ENCODE data around the gene KCTD13.
"Not testable (repeated sequence)": the region's sequence is repeated elsewhere in the genome, so short reads cannot be mapped to it uniquely, and the experiment has no call there.

KCTD13 gene

GRCh38 chr16:29898804-29899515, 27.1 kb downstream of the KCTD13 start:
- H3K27ac ChIP-seq (ENCODE audit: low read depth, low read length) = no peak overlapping the region
- peaks cover 8 to 9% of the 10 kb centered on the region in 2 donors for H3K27me3 ChIP-seq (ENCODE audit: control insufficient read depth in 1 of 2, insufficient read depth in 2 of 2, low read length in 2 of 2)
- peak overlapping the region; percentile 28 to 60 for H3K4me3 ChIP-seq (ENCODE audit: low read depth in 1 of 2, low read length in 2 of 2)

GRCh38 chr16:29898135-29898803, 27.8 kb downstream of the KCTD13 start:
- Histone ChIP-seq H3K4me3 (ENCODE audit: low read depth in 1 of 2, low read length in 2 of 2) (peak overlapping the region; percentile 16 to 60), H3K27me3 (ENCODE audit: control insufficient read depth in 1 of 2, insufficient read depth in 2 of 2, low read length in 2 of 2) (peaks cover 8 to 9% of the 10 kb centered on the region in 2 donors), H3K9ac (ENCODE audit: low read depth in 1 of 2, low read length in 2 of 2) (peak overlapping the region in 1 of 2 donors; percentile 48)

More at GRCh38 chr16:29898804-29899515, 27.1 kb downstream of the KCTD13 start:
- H3K36me3 ChIP-seq (ENCODE audit: control insufficient read depth in 1 of 2, insufficient read depth in 2 of 2, low read length in 2 of 2) = no peaks in the 10 kb centered on the region
- peaks cover 10 to 12% of the 10 kb centered on the region in 2 donors for H3K4me1 ChIP-seq (ENCODE audit: control insufficient read depth in 1 of 2, insufficient read depth in 2 of 2, low read length in 2 of 2)
- peak overlapping the region; percentile 48 to 51 for H3K9ac ChIP-seq (ENCODE audit: low read depth in 1 of 2, low read length in 2 of 2)
- no peaks in the 10 kb centered on the region for H3K9me3 ChIP-seq (ENCODE audit: control insufficient read depth in 1 of 2, low read length in 2 of 2)

GRCh38 chr16:29897333-29897732, 28.7 kb downstream of the KCTD13 start:
- peaks cover 8 to 9% of the 10 kb centered on the region in 2 donors for H3K27me3 ChIP-seq (ENCODE audit: control insufficient read depth in 1 of 2, insufficient read depth in 2 of 2, low read length in 2 of 2)
- H3K9ac ChIP-seq (ENCODE audit: low read depth in 1 of 2, low read length in 2 of 2) = no peak overlapping the region
- no peaks in the 10 kb centered on the region for H3K36me3 ChIP-seq (ENCODE audit: control insufficient read depth in 1 of 2, insufficient read depth in 2 of 2, low read length in 2 of 2)
- no peak overlapping the region for H3K4me3 ChIP-seq (ENCODE audit: low read depth in 1 of 2, low read length in 2 of 2)
- H3K9me3 ChIP-seq (ENCODE audit: control insufficient read depth in 1 of 2, low read length in 2 of 2) = no peaks in the 10 kb centered on the region
- H3K27ac ChIP-seq (ENCODE audit: low read depth, low read length) = no peak overlapping the region
- peaks cover 15 to 16% of the 10 kb centered on the region in 2 donors for H3K4me1 ChIP-seq (ENCODE audit: control insufficient read depth in 1 of 2, insufficient read depth in 2 of 2, low read length in 2 of 2)

More at GRCh38 chr16:29898135-29898803, 27.8 kb downstream of the KCTD13 start:
- H3K36me3 ChIP-seq (ENCODE audit: control insufficient read depth in 1 of 2, insufficient read depth in 2 of 2, low read length in 2 of 2) = no peaks in the 10 kb centered on the region
- no peaks in the 10 kb centered on the region for H3K9me3 ChIP-seq (ENCODE audit: control insufficient read depth in 1 of 2, low read length in 2 of 2)
- H3K4me1 ChIP-seq (ENCODE audit: control insufficient read depth in 1 of 2, insufficient read depth in 2 of 2, low read length in 2 of 2) = peaks cover 10 to 12% of the 10 kb centered on the region in 2 donors
- H3K27ac ChIP-seq (ENCODE audit: low read depth, low read length) = no peak overlapping the region

GRCh38 chr16:29896841-29897240, 29.2 kb downstream of the KCTD13 start:
- H3K9me3 ChIP-seq (ENCODE audit: control insufficient read depth in 1 of 2, low read length in 2 of 2) = no peaks in the 10 kb centered on the region
- H3K27me3 ChIP-seq (ENCODE audit: control insufficient read depth in 1 of 2, insufficient read depth in 2 of 2, low read length in 2 of 2) = peaks cover 8 to 9% of the 10 kb centered on the region in 2 donors
- peaks cover 20 to 21% of the 10 kb centered on the region in 2 donors for H3K4me1 ChIP-seq (ENCODE audit: control insufficient read depth in 1 of 2, insufficient read depth in 2 of 2, low read length in 2 of 2)
- H3K36me3 ChIP-seq (ENCODE audit: control insufficient read depth in 1 of 2, insufficient read depth in 2 of 2, low read length in 2 of 2) = no peaks in the 10 kb centered on the region
- no peak overlapping the region for H3K27ac ChIP-seq (ENCODE audit: low read depth, low read length)
- no peak overlapping the region for H3K9ac ChIP-seq (ENCODE audit: low read depth in 1 of 2, low read length in 2 of 2)
- H3K4me3 ChIP-seq (ENCODE audit: low read depth in 1 of 2, low read length in 2 of 2) = no peak overlapping the region

- H3K27ac ChIP-seq (ENCODE audit: low read depth, low read length) = no peak overlapping the region
- H3K4me3 ChIP-seq (ENCODE audit: low read depth in 1 of 2, low read length in 2 of 2) = no peak overlapping the region
- no peaks in the 10 kb centered on the region for H3K36me3 ChIP-seq (ENCODE audit: control insufficient read depth in 1 of 2, insufficient read depth in 2 of 2, low read length in 2 of 2)
Measured at GRCh38 chr16:29894352-29894751, 31.7 kb downstream of the KCTD13 start.

GRCh38 chr16:29893553-29893952, 32.5 kb downstream of the KCTD13 start:
- Histone ChIP-seq H3K9ac (ENCODE audit: low read depth in 1 of 2, low read length in 2 of 2) (no peak overlapping the region), H3K27ac (ENCODE audit: low read depth, low read length) (no peak overlapping the region), H3K9me3 (ENCODE audit: control insufficient read depth in 1 of 2, low read length in 2 of 2) (no peaks in the 10 kb centered on the region), H3K36me3 (ENCODE audit: control insufficient read depth in 1 of 2, insufficient read depth in 2 of 2, low read length in 2 of 2) (no peaks in the 10 kb centered on the region), H3K4me3 (ENCODE audit: low read depth in 1 of 2, low read length in 2 of 2) (no peak overlapping the region), H3K27me3 (ENCODE audit: control insufficient read depth in 1 of 2, insufficient read depth in 2 of 2, low read length in 2 of 2) (peaks cover 5 to 8% of the 10 kb centered on the region in 2 donors), H3K4me1 (ENCODE audit: control insufficient read depth in 1 of 2, insufficient read depth in 2 of 2, low read length in 2 of 2) (peaks cover 15 to 16% of the 10 kb centered on the region in 2 donors)

More at GRCh38 chr16:29894352-29894751, 31.7 kb downstream of the KCTD13 start:
- Histone ChIP-seq H3K4me1 (ENCODE audit: control insufficient read depth in 1 of 2, insufficient read depth in 2 of 2, low read length in 2 of 2) (peaks cover 16 to 18% of the 10 kb centered on the region in 2 donors), H3K27me3 (ENCODE audit: control insufficient read depth in 1 of 2, insufficient read depth in 2 of 2, low read length in 2 of 2) (peaks cover 8 to 9% of the 10 kb centered on the region in 2 donors), H3K9me3 (ENCODE audit: control insufficient read depth in 1 of 2, low read length in 2 of 2) (no peaks in the 10 kb centered on the region), H3K9ac (ENCODE audit: low read depth in 1 of 2, low read length in 2 of 2) (no peak overlapping the region)

GRCh38 chr16:29892458-29892813, 33.6 kb downstream of the KCTD13 start:
- peaks cover 14 to 16% of the 10 kb centered on the region in 2 donors for H3K4me1 ChIP-seq (ENCODE audit: control insufficient read depth in 1 of 2, insufficient read depth in 2 of 2, low read length in 2 of 2)
- H3K27me3 ChIP-seq (ENCODE audit: control insufficient read depth in 1 of 2, insufficient read depth in 2 of 2, low read length in 2 of 2) = peaks cover 0 to under 1% of the 10 kb centered on the region in 2 donors
- H3K4me3 ChIP-seq (ENCODE audit: low read depth in 1 of 2, low read length in 2 of 2) = no peak overlapping the region
- H3K9me3 ChIP-seq (ENCODE audit: control insufficient read depth in 1 of 2, low read length in 2 of 2) = no peaks in the 10 kb centered on the region
- no peaks in the 10 kb centered on the region for H3K36me3 ChIP-seq (ENCODE audit: control insufficient read depth in 1 of 2, insufficient read depth in 2 of 2, low read length in 2 of 2)
- H3K27ac ChIP-seq (ENCODE audit: low read depth, low read length) = no peak overlapping the region
- no peak overlapping the region for H3K9ac ChIP-seq (ENCODE audit: low read depth in 1 of 2, low read length in 2 of 2)

- Histone ChIP-seq H3K27me3 (ENCODE audit: control insufficient read depth in 1 of 2, insufficient read depth in 2 of 2, low read length in 2 of 2) (no peaks in the 10 kb centered on the region), H3K27ac (ENCODE audit: low read depth, low read length) (no peak overlapping the region), H3K36me3 (ENCODE audit: control insufficient read depth in 1 of 2, insufficient read depth in 2 of 2, low read length in 2 of 2) (no peaks in the 10 kb centered on the region), H3K4me3 (ENCODE audit: low read depth in 1 of 2, low read length in 2 of 2) (no peak overlapping the region), H3K9me3 (ENCODE audit: control insufficient read depth in 1 of 2, low read length in 2 of 2) (no peaks in the 10 kb centered on the region), H3K4me1 (ENCODE audit: control insufficient read depth in 1 of 2, insufficient read depth in 2 of 2, low read length in 2 of 2) (peaks cover 14 to 16% of the 10 kb centered on the region in 2 donors), H3K9ac (ENCODE audit: low read depth in 1 of 2, low read length in 2 of 2) (no peak overlapping the region)
Measured at GRCh38 chr16:29891525-29892457, 34.2 kb downstream of the KCTD13 start.

- not testable (repeated sequence) for H3K9me3 ChIP-seq (ENCODE audit: control insufficient read depth in 1 of 2, low read length in 2 of 2); H3K27me3 ChIP-seq (ENCODE audit: control insufficient read depth in 1 of 2, insufficient read depth in 2 of 2, low read length in 2 of 2); H3K36me3 ChIP-seq (ENCODE audit: control insufficient read depth in 1 of 2, insufficient read depth in 2 of 2, low read length in 2 of 2); H3K4me3 ChIP-seq (ENCODE audit: low read depth in 1 of 2, low read length in 2 of 2); H3K9ac ChIP-seq (ENCODE audit: low read depth in 1 of 2, low read length in 2 of 2); H3K27ac ChIP-seq (ENCODE audit: low read depth, low read length)
- H3K4me1 ChIP-seq (ENCODE audit: control insufficient read depth in 1 of 2, insufficient read depth in 2 of 2, low read length in 2 of 2) = peaks cover 14 to 16% of the 10 kb centered on the region in 2 donors
Measured at GRCh38 chr16:29889372-29889771, 36.7 kb downstream of the KCTD13 start.
